Activated CD4-positive, alpha-beta T cell treated with anti-CD3 and anti-CD28 coated beads, Interleukin-2, amount 10 ng/mL, durations not matched to agents 7 days and 5 days (primary cell): ENCODE measurements around the gene GALC. TPM values are rescaled to one million over a fixed set of nuclear protein-coding genes. Genes with fewer than 3 reads are reported as not detected.

ENCODE experiments used
- CTCF ChIA-PET: fragments of 350-600 bp; sonication (Branson Sonifier 250); formaldehyde crosslinking; loops from one replicate; lab custom pipeline; 2021; ENCODE audit warnings: antibody characterized with exemption; lab: Charles Lee
- POLR2A ChIA-PET: fragments of 350-600 bp; sonication (Branson Sonifier 250); formaldehyde crosslinking; loops from one replicate; lab custom pipeline; 2021; ENCODE audit warnings: antibody characterized with exemption; lab: Charles Lee
- DNase-seq: peaks from one replicate; pipeline ENCODE4 v3.0.0-alpha.2; 2020
- H3K27ac Mint-ChIP-seq: one replicate; pipeline ENCODE4 v1.8.0; 2021; ENCODE audit warnings: mild to moderate bottlenecking, moderate library complexity, mixed read lengths
- H3K27me3 Mint-ChIP-seq: one replicate; pipeline ENCODE4 v1.8.0; 2021; ENCODE audit warnings: mixed read lengths
- H3K36me3 Mint-ChIP-seq: one replicate; pipeline ENCODE4 v1.8.0; 2021; ENCODE audit warnings: low read depth, mixed read lengths
- H3K4me1 Mint-ChIP-seq: one replicate; pipeline ENCODE4 v1.8.0; 2021; ENCODE audit warnings: mixed read lengths
- H3K4me3 Mint-ChIP-seq: one replicate; pipeline ENCODE4 v1.8.0; 2021; ENCODE audit warnings: mild to moderate bottlenecking, moderate library complexity, mixed read lengths
- H3K9me3 Mint-ChIP-seq: one replicate; pipeline ENCODE4 v1.8.0; 2021; ENCODE audit warnings: mixed read lengths
- total RNA-seq, 2 experiments: library from RNA; stranded (reverse); gene quantifications; one replicate each; pipeline ENCODE4 v1.2.3, GENCODE V29; 2021

GALC gene
- total RNA-seq, 2 experiments from 2014 or later, result 15.5 to 16.9 TPM

DNA sequence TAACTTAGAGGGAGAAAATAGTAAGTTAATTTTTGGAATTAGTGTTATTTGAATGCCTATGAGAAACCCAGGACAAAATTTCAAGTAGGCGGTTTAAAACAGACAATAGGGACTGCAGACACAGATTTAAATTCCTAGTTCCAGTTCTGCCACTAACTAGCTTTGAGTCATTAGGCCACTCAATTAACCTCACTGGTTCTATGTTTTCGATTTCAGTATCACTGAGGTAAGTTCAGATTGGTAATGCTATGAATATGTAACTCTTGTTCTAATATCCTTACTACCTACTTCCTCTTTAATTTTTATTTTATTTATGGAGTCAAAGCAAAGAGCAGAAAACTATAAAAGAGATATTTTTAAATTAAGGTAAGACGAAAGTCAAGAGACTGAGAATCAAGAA lies 52.6 kb downstream of the GALC start:
- DNase-seq, result no peak
- Mint-ChIP-seq H3K27me3 (no peaks in the 10 kb centered on the region), H3K9me3 (no peaks in the 10 kb centered on the region), H3K4me1 (peaks cover 5% of the 10 kb centered on the region), H3K27ac (no peak overlapping the region), H3K4me3 (no peak overlapping the region), H3K36me3 (peaks cover 14% of the 10 kb centered on the region)
- ChIA-PET CTCF (interaction anchor here (1.0 kb wide), 1 partner anchor 228 kb away, joined by 4 read pairs; no protein-coding TSS in a partner anchor), POLR2A (no interaction called here)

DNA sequence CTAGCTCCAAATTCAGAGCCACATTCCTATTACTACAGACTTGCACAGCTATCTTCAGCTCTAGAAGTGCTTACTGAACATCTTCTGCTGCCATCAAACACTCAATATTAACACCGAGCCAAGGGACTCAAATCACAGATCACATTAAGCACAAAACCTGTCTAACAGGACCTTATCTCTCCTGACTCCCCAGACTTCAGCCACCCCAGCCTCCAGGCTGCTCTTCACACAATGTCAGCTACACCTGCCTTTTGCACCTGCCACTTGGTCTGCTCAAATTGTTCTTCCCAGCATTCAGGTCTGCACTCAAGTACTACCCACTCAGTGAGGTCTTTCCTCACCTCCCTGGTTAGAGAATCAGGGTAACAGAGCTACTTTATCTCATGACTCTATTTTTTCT lies 57.1 kb downstream of the GALC start:
- ChIA-PET CTCF (interaction anchor here (1.5 to 2.6 kb wide), 2 partner anchors 9 to 11 kb away, joined by 4 to 9 read pairs; no protein-coding TSS in a partner anchor), POLR2A (no interaction called here)
- DNase-seq, result no peak
- Mint-ChIP-seq H3K9me3 (peaks cover 3% of the 10 kb centered on the region), H3K4me3 (no peak overlapping the region), H3K27me3 (no peaks in the 10 kb centered on the region), H3K36me3 (peaks cover 25% of the 10 kb centered on the region), H3K27ac (no peak overlapping the region), H3K4me1 (peaks cover 5% of the 10 kb centered on the region)

DNA sequence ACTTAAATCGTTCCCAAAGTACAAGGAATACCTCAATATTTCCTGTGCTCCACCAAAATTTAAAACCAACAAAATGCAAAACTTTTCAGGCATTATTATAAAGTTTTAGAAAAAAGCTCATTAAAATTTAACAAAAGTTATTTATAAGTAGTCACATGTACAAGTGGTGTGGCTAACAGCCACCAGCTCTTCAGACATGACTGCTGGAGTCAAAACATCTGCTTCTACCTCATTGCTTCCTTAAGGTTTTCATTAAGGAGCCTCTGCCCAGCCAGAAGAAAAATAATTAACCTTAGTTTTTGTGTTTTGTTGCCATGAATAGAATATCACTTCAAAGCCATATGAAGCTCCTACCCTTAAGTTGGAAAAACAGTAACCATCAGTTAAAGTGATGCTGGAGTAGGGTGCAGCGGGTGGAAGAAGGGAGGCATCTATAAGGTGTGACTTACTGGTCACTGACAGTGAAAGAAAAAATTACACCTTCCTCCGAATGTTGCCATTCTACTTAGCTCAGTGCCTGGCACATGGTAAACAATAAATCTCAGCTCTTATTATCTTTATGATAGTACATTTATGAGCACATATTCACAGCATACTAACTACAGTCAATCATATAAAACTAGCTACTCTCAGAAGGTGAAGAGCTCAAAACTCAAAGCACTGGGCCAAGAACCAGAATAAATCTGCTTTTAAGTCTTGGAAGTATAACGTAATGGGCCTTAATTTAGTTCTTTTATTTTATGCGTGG lies 57.7 kb downstream of the GALC start:
- no peak for DNase-seq
- ChIA-PET CTCF (interaction anchor here (0.7 to 2.6 kb wide), 3 partner anchors 10 to 12 kb away, joined by 3 to 9 read pairs (median 4); no protein-coding TSS in a partner anchor), POLR2A (no interaction called here)
- peaks cover 23% of the 10 kb centered on the region for H3K36me3 Mint-ChIP-seq
- no peak overlapping the region for H3K27ac Mint-ChIP-seq
- no peaks in the 10 kb centered on the region for H3K27me3 Mint-ChIP-seq
- peaks cover 3% of the 10 kb centered on the region for H3K9me3 Mint-ChIP-seq
- H3K4me3 Mint-ChIP-seq, result no peak overlapping the region
- peaks cover 5% of the 10 kb centered on the region for H3K4me1 Mint-ChIP-seq

DNA sequence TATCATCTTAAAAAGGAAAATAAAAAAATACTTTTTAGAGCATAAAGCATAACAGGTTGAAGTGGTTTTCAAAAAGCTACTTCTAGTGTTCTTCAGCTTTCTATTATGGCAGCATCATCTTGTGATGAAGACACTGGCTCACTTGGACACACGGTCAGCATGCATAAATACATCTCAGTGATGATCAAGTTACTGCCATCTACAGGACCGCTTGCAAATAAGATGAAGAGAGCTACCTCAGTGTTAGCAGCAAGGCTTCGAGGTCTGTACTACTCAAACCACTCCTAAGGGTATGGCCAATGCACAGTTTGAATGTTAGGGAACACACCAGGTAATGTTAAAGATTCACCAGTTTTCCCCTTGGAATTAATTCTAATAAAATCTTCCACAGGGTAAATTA lies 58.8 kb downstream of the GALC start:
- Mint-ChIP-seq H3K9me3 (peaks cover 3% of the 10 kb centered on the region), H3K4me3 (no peak overlapping the region), H3K27ac (no peak overlapping the region), H3K36me3 (peaks cover 17% of the 10 kb centered on the region), H3K27me3 (no peaks in the 10 kb centered on the region), H3K4me1 (peaks cover 5% of the 10 kb centered on the region)
- POLR2A ChIA-PET, result no interaction called here
- no peak for DNase-seq
- CTCF ChIA-PET, result interaction anchor here (2.6 kb wide), 1 partner anchor 13 kb away, joined by 9 read pairs; no protein-coding TSS in a partner anchor

DNA sequence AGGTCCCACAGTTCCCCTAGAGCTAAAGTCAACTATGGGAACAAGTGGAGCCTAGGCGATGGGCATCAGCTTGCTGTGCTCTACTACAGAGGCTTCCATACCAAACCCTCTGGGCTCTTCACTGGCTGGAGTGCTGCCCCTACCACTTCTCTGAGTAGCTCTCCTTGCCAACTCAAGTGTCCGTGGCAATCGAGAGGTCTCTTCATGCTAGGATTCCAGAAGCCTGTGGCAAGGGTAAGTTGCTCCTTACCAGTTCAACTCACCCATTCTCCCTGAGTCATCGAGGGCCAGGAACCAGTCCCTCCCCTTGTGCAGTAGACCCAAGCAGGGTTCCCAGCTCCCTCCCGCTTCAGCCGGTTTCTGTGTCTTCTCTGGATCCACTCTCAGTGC lies 76.1 kb downstream of the GALC start:
- no peak overlapping the region for H3K27ac Mint-ChIP-seq
- no peak for DNase-seq
- H3K4me3 Mint-ChIP-seq, result no peak overlapping the region
- no peaks in the 10 kb centered on the region for H3K4me1 Mint-ChIP-seq
- no peaks in the 10 kb centered on the region for H3K36me3 Mint-ChIP-seq
- POLR2A ChIA-PET, result no interaction called here
- H3K9me3 Mint-ChIP-seq, result no peaks in the 10 kb centered on the region
- peaks cover 30% of the 10 kb centered on the region for H3K27me3 Mint-ChIP-seq
- CTCF ChIA-PET, result no interaction called here

DNA sequence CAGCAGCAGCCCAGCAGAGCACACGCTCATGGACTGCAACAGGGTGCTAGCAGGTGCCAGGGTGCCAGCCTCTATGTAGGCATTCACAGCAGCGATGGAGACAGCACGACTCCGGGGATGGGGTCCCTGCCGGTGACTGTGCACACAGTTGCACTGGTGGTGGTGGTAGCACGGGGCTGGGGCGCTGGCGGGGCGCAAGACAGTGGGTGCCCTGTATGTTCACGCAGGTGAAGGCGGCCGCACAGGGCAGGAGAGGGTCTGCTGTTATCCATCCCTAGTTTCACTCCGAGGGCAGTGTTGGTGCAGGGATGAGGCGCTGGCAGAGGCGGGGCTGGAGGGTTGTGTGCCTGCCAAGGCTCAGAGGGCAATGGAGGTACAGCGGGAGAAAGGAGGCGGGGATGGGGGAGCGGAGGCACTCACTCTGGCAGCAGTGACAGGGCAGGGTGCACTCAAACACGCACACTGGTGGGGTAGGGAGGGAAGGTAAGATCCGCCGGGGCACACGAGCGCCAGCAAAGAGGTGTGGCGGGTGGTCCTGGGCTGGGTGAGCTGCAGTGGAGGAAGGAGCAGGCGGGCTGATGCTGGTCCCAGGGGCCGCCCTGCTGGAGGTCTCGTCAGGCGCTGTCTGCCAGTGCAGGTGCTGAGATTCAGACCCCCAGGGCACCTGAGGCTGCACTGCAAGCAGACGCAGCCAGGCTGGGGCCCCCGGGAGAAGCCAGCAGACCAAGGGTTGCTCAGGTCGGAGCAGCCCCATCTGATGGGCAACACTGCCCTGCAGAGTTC lies 76.7 kb downstream of the GALC start:
- Mint-ChIP-seq H3K4me3 (no peak overlapping the region), H3K9me3 (no peaks in the 10 kb centered on the region), H3K36me3 (no peaks in the 10 kb centered on the region), H3K27ac (no peak overlapping the region), H3K27me3 (peaks cover 32% of the 10 kb centered on the region), H3K4me1 (no peaks in the 10 kb centered on the region)
- ChIA-PET POLR2A (no interaction called here), CTCF (no interaction called here)
- no peak for DNase-seq

DNA sequence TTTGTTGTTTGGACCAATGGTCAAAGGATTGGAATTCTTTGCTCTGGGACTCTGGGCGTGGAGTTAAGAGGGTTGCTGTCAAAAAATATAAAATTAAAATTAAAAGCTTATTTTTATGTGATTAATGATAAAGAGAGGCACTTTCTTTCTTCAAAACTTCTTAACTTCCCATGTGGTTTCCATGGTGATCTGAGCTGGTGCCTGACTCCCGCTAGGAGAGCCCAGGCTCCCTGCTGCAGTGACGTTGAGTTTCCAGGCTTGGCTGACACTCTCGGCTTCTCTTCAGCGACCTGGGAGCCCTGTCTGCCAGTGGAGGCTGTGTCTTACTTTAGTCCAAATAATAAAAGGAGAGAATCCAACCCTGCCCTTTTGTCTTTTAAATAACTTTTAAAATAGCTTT lies 84.4 kb downstream of the GALC start:
- Mint-ChIP-seq H3K4me3 (no peak overlapping the region), H3K27ac (no peak overlapping the region), H3K27me3 (peaks cover 22% of the 10 kb centered on the region), H3K9me3 (peaks cover 3% of the 10 kb centered on the region), H3K4me1 (no peaks in the 10 kb centered on the region), H3K36me3 (no peaks in the 10 kb centered on the region)
- POLR2A ChIA-PET, result no interaction called here
- DNase-seq, result no peak
- CTCF ChIA-PET, result no interaction called here

DNA sequence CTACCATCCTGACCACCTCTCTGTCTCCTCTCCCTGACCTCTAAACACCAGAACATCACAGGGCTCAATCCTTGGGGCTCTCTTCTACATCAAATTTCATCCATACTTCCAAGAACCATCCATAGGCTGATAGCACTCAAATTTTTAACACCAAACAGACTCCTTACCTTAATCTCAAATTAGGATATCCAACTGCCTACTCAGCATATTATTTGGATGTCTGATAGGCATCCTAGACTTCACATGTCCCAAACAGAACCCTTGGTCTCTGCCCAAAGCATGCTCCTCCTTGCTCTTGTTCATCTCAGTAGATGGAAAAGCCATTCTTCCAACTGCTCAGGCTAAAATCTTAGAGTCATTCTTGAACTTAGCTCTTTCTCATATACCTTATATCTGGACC lies 91.3 kb downstream of the GALC start:
- CTCF ChIA-PET, result no interaction called here
- DNase-seq, result no peak
- H3K27ac Mint-ChIP-seq, result no peak overlapping the region
- POLR2A ChIA-PET, result no interaction called here
- no peak overlapping the region for H3K4me3 Mint-ChIP-seq
- no peaks in the 10 kb centered on the region for H3K36me3 Mint-ChIP-seq
- no peaks in the 10 kb centered on the region for H3K4me1 Mint-ChIP-seq
- H3K9me3 Mint-ChIP-seq, result no peaks in the 10 kb centered on the region
- H3K27me3 Mint-ChIP-seq, result peaks cover 25% of the 10 kb centered on the region

DNA sequence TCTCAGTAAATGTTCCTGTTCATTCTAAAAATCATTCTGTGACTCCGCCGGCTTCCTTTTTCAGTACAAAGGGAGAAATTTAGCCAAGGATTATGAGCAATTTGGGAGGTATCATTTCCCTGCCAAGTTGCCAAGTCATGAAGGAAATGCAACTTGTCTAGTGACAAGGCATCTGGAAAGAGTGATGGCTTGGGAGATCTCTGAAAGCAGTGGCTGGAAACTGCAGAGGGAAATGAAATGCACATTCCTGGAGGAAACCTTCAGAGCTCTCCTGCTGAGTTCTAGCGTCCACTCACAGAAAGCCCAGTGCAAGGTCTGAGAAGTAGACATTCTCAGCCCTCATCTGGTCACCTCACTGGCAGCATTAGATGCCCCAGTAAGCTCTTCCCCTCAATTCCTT lies 91.7 kb downstream of the GALC start:
- Mint-ChIP-seq H3K36me3 (no peaks in the 10 kb centered on the region), H3K9me3 (no peaks in the 10 kb centered on the region), H3K4me3 (no peak overlapping the region), H3K4me1 (no peaks in the 10 kb centered on the region), H3K27me3 (peaks cover 28% of the 10 kb centered on the region), H3K27ac (no peak overlapping the region)
- no peak for DNase-seq
- ChIA-PET POLR2A (no interaction called here), CTCF (no interaction called here)

DNA sequence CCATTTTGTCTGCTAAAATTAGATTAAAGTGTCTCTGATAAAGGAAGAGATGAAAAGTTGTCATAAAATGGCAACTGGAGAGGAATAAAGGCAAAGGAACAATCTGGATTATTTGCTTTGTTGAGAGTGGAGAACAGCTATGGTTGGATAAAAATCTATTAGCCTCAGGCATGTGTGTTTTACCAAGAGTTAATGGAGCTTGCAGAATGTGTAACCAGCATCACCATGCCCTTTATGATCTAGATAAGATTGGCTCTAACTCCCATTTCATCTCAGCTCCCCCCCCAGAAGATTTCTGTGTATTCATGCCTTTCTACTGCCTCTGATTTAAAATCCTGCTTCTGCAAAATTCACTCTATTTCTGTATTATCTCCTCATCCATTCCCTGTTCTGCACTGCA lies 93.8 kb downstream of the GALC start:
- peaks cover 33% of the 10 kb centered on the region for H3K27me3 Mint-ChIP-seq
- CTCF ChIA-PET, result no interaction called here
- no peaks in the 10 kb centered on the region for H3K36me3 Mint-ChIP-seq
- no peak overlapping the region for H3K4me3 Mint-ChIP-seq
- POLR2A ChIA-PET, result no interaction called here
- H3K4me1 Mint-ChIP-seq, result no peaks in the 10 kb centered on the region
- H3K9me3 Mint-ChIP-seq, result no peaks in the 10 kb centered on the region
- H3K27ac Mint-ChIP-seq, result no peak overlapping the region
- no peak for DNase-seq

DNA sequence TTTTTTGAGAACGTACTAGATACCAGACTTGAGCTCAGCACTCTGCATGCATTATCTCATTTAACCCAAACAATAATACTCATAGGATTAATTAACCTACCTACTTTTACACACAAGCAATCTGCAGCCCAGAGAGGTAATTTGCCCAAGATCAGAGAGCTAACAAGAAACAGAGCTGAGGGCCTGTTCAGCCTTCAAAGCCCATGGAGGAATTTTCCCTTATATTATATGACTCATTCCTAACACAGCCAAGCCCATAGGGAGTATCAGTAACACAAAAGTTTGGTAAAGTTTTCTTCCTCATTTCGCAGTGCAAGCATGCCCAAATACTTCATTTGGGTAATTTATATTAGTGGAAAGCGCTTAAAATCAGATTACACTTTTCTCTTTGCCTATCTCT lies 94.7 kb downstream of the GALC start:
- no peak overlapping the region for H3K4me3 Mint-ChIP-seq
- H3K36me3 Mint-ChIP-seq, result no peaks in the 10 kb centered on the region
- no peak overlapping the region for H3K27ac Mint-ChIP-seq
- DNase-seq, result no peak
- POLR2A ChIA-PET, result no interaction called here
- peaks cover 30% of the 10 kb centered on the region for H3K27me3 Mint-ChIP-seq
- CTCF ChIA-PET, result interaction anchor here (0.6 to 1.1 kb wide), 3 partner anchors 13 to 799 kb away, joined by 3 to 4 read pairs (median 3); no protein-coding TSS in a partner anchor
- H3K9me3 Mint-ChIP-seq, result no peaks in the 10 kb centered on the region
- H3K4me1 Mint-ChIP-seq, result no peaks in the 10 kb centered on the region

DNA sequence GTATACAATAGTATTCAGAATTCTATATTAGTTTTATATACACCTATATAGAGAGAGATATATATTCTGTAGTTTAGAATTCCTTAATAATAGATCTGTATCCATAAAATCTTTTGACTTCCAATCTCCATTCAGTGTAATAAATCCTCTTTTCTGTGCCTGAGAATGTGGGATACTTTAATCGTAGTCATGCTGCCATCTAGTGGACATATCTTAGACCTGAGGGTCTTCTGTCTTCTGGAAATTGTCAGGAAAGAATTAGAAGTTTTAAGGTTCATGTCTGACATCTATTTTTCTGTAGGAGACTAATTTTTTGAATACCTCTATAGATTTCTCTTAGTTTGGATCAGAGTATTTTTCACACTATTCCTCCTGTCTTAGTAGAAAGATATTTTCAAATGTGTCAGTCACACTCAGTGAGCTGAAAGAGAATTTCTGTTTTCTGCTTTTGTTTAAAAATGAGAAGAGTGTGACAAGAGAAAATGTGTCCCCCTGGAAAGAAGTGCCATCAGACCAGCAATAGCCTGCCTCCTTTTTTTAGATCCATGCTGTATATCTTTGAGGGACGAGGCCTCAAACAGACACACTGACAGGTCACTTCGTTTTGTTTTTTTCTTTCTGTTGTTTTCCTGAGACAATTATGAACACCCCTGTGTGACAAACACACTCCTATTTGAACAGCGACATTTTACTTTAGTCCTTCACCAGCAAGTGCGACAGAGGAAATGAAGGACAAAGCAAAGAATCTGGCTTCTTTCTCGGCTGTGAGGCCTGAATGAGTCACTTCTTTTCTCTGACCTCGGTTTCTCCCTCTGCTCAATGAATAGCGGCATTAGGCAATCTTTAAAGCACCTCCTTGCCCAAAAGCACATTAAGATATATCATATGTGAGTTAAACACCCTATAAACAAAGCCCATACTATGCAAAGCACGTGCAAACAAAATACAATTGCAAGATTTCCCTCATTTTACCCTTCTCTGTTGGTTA lies 96.3 kb downstream of the GALC start:
- no peaks in the 10 kb centered on the region for H3K36me3 Mint-ChIP-seq
- DNase-seq, result no peak
- peaks cover 30% of the 10 kb centered on the region for H3K27me3 Mint-ChIP-seq
- no peaks in the 10 kb centered on the region for H3K9me3 Mint-ChIP-seq
- no peaks in the 10 kb centered on the region for H3K4me1 Mint-ChIP-seq
- ChIA-PET POLR2A (no interaction called here), CTCF (no interaction called here)
- H3K27ac Mint-ChIP-seq, result no peak overlapping the region
- no peak overlapping the region for H3K4me3 Mint-ChIP-seq
